Tibial nerve (tissue), 4 donors: ENCODE measurements around the gene MARVELD3.

Source experiments
- EP300 ChIP-seq, 2 donors: sonication (generic); formaldehyde crosslinking; IDR thresholded peaks; one replicate each; pipeline ENCODE4 v1.6.1; 2017; ENCODE audit warnings: antibody characterized with exemption in 2 of 2, mild to moderate bottlenecking in 1 of 2
- TF ChIP-seq, protein P1 (sequence below), 5 experiments: fragments of 200-600 bp in 3 of 5; fragments of 450-650 bp in 2 of 5; sonication (generic) in 3 of 5; IDR thresholded peaks; one replicate each; pipeline ENCODE4 v1.5.1; 2016 to 2019; ENCODE audit warnings: antibody characterized with exemption in 5 of 5, mild to moderate bottlenecking in 3 of 5, moderate library complexity in 2 of 5

DNA sequence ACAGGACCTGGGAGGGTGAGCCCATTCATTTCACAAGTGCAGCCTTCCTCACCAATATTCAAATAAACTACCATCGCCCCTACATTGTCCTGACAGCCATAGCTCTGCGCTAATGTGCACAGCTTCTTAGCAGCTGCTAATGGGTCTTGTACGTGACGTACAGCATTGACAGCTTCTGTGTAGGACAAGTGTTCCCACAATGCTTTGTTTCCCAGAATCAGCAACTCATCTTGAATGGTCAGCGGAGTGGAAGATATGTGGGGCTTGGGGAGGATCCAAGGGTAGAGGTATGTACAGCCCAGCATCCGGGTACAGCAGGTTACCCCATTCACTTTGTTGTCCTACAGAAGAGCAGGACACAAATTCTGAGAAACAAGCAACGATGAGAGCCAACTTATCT lies 23.7 kb downstream of the MARVELD3 start:
- TF ChIP-seq EP300 (IDR thresholded peaks at IDR 0.05): no peak
- TF ChIP-seq, protein P1, sequence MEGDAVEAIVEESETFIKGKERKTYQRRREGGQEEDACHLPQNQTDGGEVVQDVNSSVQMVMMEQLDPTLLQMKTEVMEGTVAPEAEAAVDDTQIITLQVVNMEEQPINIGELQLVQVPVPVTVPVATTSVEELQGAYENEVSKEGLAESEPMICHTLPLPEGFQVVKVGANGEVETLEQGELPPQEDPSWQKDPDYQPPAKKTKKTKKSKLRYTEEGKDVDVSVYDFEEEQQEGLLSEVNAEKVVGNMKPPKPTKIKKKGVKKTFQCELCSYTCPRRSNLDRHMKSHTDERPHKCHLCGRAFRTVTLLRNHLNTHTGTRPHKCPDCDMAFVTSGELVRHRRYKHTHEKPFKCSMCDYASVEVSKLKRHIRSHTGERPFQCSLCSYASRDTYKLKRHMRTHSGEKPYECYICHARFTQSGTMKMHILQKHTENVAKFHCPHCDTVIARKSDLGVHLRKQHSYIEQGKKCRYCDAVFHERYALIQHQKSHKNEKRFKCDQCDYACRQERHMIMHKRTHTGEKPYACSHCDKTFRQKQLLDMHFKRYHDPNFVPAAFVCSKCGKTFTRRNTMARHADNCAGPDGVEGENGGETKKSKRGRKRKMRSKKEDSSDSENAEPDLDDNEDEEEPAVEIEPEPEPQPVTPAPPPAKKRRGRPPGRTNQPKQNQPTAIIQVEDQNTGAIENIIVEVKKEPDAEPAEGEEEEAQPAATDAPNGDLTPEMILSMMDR (IDR thresholded peaks at IDR 0.05): no peak
